Endothelial cell (in vitro differentiated cells): Measurements from ENCODE around the gene INSIG2. TPM values are rescaled to one million over a fixed set of nuclear protein-coding genes. Genes with fewer than 3 reads are reported as not detected.
A peak's percentile ranks its signal among the peaks of the same experiment; 100 is the strongest.

ENCODE experiments used
- DNase-seq: peaks from one replicate; pipeline ENCODE4 v3.0.0; 2021; ENCODE audit warnings: low spot score
- H3K27ac Mint-ChIP-seq: one replicate; pipeline ENCODE4 v1.8.0; 2021; ENCODE audit warnings: mixed read lengths, inconsistent platforms; ENCODE audit not compliant: unreplicated experiment
- H3K27me3 Mint-ChIP-seq: one replicate; pipeline ENCODE4 v1.8.0; 2021; ENCODE audit warnings: mild to moderate bottlenecking, moderate library complexity, mixed read lengths, inconsistent platforms; ENCODE audit not compliant: unreplicated experiment
- H3K36me3 Mint-ChIP-seq: one replicate; pipeline ENCODE4 v1.8.0; 2021; ENCODE audit warnings: mild to moderate bottlenecking, low read depth, mixed read lengths, inconsistent platforms; ENCODE audit not compliant: unreplicated experiment
- H3K4me1 Mint-ChIP-seq: one replicate; pipeline ENCODE4 v1.8.0; 2021; ENCODE audit warnings: mild to moderate bottlenecking, mixed read lengths, inconsistent platforms; ENCODE audit not compliant: unreplicated experiment
- H3K4me3 Mint-ChIP-seq: one replicate; pipeline ENCODE4 v1.8.0; 2021; ENCODE audit warnings: mild to moderate bottlenecking, mixed read lengths, inconsistent platforms; ENCODE audit not compliant: unreplicated experiment
- H3K9me3 Mint-ChIP-seq: one replicate; pipeline ENCODE4 v1.8.0; 2021; ENCODE audit warnings: mixed read lengths, inconsistent platforms; ENCODE audit not compliant: unreplicated experiment
- CTCF ChIP-seq: fragments of 200-600 bp; sonication (generic); IDR thresholded peaks from one replicate; pipeline ENCODE4 v1.5.0; 2021; ENCODE audit warnings: antibody characterized with exemption; ENCODE audit not compliant: unreplicated experiment
- total RNA-seq: library from RNA; stranded (reverse); fragmentation: NEBNext Ultra II Directional; extraction: Animal tissue kit (Norgen Biotek cat#: 25700); gene quantifications from one replicate; pipeline ENCODE4 v1.2.1, GENCODE V29; 2021; ENCODE audit not compliant: unreplicated experiment

INSIG2 gene
- total RNA-seq, 1 donor from 2014 or later: 21.2 TPM

DNA sequence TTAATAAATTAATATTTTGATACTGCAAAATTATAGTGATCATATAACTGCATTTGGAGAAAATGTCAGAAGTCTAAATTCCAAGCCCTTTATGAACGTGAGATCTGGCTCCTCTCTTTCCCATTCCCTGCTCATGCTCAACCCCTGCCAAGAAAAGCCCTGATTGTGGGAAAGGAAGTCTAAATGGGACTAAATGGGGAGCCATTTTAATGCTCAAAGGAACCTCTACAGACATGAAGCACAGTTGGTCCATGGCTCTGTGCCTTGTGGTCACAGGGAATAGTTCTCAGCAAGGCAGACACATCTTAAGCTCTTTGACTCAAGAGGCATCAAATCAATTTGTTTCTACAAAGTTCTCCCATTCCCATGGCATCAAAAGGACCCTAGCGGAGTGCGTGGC, 29.3 kb upstream of the INSIG2 start:
- no peak for DNase-seq
- no peak overlapping the region for H3K4me3 Mint-ChIP-seq
- TF ChIP-seq CTCF: no peak
- no peaks in the 10 kb centered on the region for H3K9me3 Mint-ChIP-seq
- peaks cover 12% of the 10 kb centered on the region for H3K4me1 Mint-ChIP-seq
- H3K27me3 Mint-ChIP-seq: no peaks in the 10 kb centered on the region
- no peak overlapping the region for H3K27ac Mint-ChIP-seq
- H3K36me3 Mint-ChIP-seq: no peaks in the 10 kb centered on the region

- H3K27me3 Mint-ChIP-seq: no peaks in the 10 kb centered on the region
- no peak for TF ChIP-seq CTCF
- no peaks in the 10 kb centered on the region for H3K36me3 Mint-ChIP-seq
- H3K4me3 Mint-ChIP-seq: no peak overlapping the region
- H3K4me1 Mint-ChIP-seq: peaks cover 12% of the 10 kb centered on the region
- DNase-seq: no peak
- peak overlapping the region; percentile 59 for H3K27ac Mint-ChIP-seq
- no peaks in the 10 kb centered on the region for H3K9me3 Mint-ChIP-seq
These were observed 28.3 kb upstream of the INSIG2 start for GRCh38 chr2:118059919-118060478.

GRCh38 chr2:118061135-118061955, 26.9 kb upstream of the INSIG2 start:
- peak; percentile 29 for TF ChIP-seq CTCF
- Mint-ChIP-seq H3K4me1 (peaks cover 12% of the 10 kb centered on the region), H3K4me3 (no peak overlapping the region), H3K27me3 (no peaks in the 10 kb centered on the region), H3K9me3 (no peaks in the 10 kb centered on the region), H3K36me3 (no peaks in the 10 kb centered on the region), H3K27ac (no peak overlapping the region)
- DNase-seq: peak; percentile 26

DNA sequence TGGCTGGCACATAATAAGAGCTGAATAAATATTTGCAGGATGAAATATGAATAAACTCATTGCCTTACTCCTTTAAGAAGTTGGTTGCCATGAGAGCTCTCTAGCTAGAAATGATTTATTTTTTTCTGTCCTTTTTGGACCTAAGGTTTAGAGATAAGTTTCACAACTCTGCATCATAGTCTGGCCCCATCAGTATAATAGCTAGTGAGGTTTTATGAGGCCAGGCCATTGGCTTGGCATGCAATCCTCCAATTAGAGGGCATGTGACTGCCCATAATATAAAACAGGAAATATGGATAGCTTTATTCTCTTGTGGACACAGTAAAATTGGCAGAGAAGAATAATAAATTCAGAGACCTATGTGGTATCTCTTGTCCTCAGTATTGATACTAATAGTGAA, 26.2 kb upstream of the INSIG2 start:
- Mint-ChIP-seq H3K27me3 (no peaks in the 10 kb centered on the region), H3K36me3 (no peaks in the 10 kb centered on the region), H3K27ac (no peak overlapping the region), H3K4me1 (peaks cover 12% of the 10 kb centered on the region), H3K9me3 (no peaks in the 10 kb centered on the region), H3K4me3 (no peak overlapping the region)
- TF ChIP-seq CTCF: no peak
- no peak for DNase-seq

DNA sequence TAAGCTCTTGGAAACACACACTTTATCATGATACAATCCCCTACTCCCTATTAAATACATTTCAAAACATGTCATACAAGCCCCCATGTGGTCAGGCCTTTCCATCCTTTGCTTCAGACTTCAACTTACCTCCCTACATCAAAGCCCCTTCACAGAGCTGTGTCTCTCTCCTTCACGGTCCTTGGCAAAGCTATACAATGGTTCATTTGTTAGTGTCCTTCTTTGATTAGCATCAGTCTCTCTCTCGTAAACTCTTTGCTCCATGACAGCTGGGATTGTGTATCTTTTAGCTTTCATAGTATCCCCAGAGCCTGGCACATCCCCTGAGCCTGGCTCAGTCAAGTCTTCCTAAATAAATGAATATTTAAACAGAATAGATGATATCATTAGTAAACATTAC, 25.6 kb upstream of the INSIG2 start:
- Mint-ChIP-seq H3K27me3 (no peaks in the 10 kb centered on the region), H3K27ac (no peak overlapping the region), H3K9me3 (no peaks in the 10 kb centered on the region), H3K4me1 (peaks cover 12% of the 10 kb centered on the region), H3K4me3 (no peak overlapping the region), H3K36me3 (no peaks in the 10 kb centered on the region)
- no peak for TF ChIP-seq CTCF
- DNase-seq: no peak
